Left ventricle myocardium inferior (tissue), 1 donor: ENCODE results near the gene NTHL1. TPM values are rescaled to one million over a fixed set of nuclear protein-coding genes. Genes with fewer than 3 reads are reported as not detected.

Experiments used
- DNase-seq: peaks from one replicate; pipeline ENCODE4 v3.0.0-alpha.2; 2020
- H3K27ac ChIP-seq: fragments of 200-600 bp; replicated peaks from 2 replicates; pipeline ENCODE4 v1.8.0; 2021
- H3K27me3 ChIP-seq: fragments of 200-600 bp; 2 replicates; pipeline ENCODE4 v1.8.0; 2021; ENCODE audit warnings: low read depth
- H3K36me3 ChIP-seq: fragments of 200-600 bp; 2 replicates; pipeline ENCODE4 v1.8.0; 2021
- H3K4me1 ChIP-seq: fragments of 200-600 bp; 2 replicates; pipeline ENCODE4 v1.8.0; 2021
- H3K4me3 ChIP-seq: fragments of 200-600 bp; 2 replicates; pipeline ENCODE4 v1.8.0; 2021; ENCODE audit warnings: mild to moderate bottlenecking, moderate library complexity
- H3K9me3 ChIP-seq: fragments of 200-600 bp; replicated peaks from 2 replicates; pipeline ENCODE4 v1.8.0; 2021
- CTCF ChIP-seq: fragments of 200-600 bp; IDR thresholded peaks from 2 replicates; pipeline ENCODE4 v1.8.0; 2021; ENCODE audit warnings: antibody characterized with exemption, mild to moderate bottlenecking, borderline replicate concordance
- intact Hi-C: fragments of 100-400 bp; cut with micrococcal nuclease; formaldehyde crosslinking; loops from one replicate; pipeline ENCODE4 v1.11.0; 2022
- long read RNA-seq: library from polyadenylated mRNA; unstranded; transcript quantifications from one replicate; pipeline ENCODE4 v2.0.0, GENCODE V29; 2021
- total RNA-seq: library from RNA; stranded (reverse); fragmentation: NEBNext Ultra II Directional; extraction: Animal tissue kit (Norgen Biotek cat#: 25700); gene quantifications from one replicate; pipeline ENCODE4 v1.2.1, GENCODE V29; 2021
- donor health status: DM: no; HTN: yes; CAD: no; lungs with severe emphysema.

NTHL1 gene
- total RNA-seq = 21.7 TPM
- long read RNA-seq, transcript NTHL1-201 (6 exons, 1,067 nt) = major isoform, 28 of 35 reads
- long read RNA-seq, partial matches to known transcripts = 2 of 35 reads
- long read RNA-seq, other reads (novel, unspliced or antisense) = 5 of 35 reads

GRCh38 chr16:2047330-2048115 lies at the start of gene NTHL1, which contains the start of gene TSC2:
TSS of gene NTHL1 (minus strand) at chr16:2047834. CDS start at chr16:2047823, 11 bp downstream.
TSS of gene TSC2 (plus strand) at chr16:2047985. CDS start at chr16:2048616, 631 bp downstream.
- Histone ChIP-seq H3K27ac (peak within 1 kb of the TSS; percentile 96), H3K9me3 (no peaks in the 10 kb centered on the region), H3K4me3 (peak within 1 kb of the TSS; percentile 91), H3K4me1 (peaks cover 67% of the 10 kb centered on the region), H3K36me3 (peaks cover 24% of the 10 kb centered on the region), H3K27me3 (no peaks in the 10 kb centered on the region)
- DNase-seq = peak; percentile 97
- TF ChIP-seq CTCF = peak; percentile 51
- intact Hi-C loops = no loop called here

GRCh38 chr16:2096853-2097595 lies 49.4 kb upstream of the NTHL1 start:
- peaks cover 86% of the 10 kb centered on the region for H3K36me3 ChIP-seq
- TF ChIP-seq CTCF = no peak
- H3K27me3 ChIP-seq = no peaks in the 10 kb centered on the region
- H3K9me3 ChIP-seq = no peaks in the 10 kb centered on the region
- intact Hi-C loops = no loop called here
- H3K4me3 ChIP-seq = no peak overlapping the region
- no peak for DNase-seq
- H3K4me1 ChIP-seq = no peaks in the 10 kb centered on the region
- H3K27ac ChIP-seq = no peak overlapping the region

- DNase-seq = no peak
- Histone ChIP-seq H3K9me3 (no peaks in the 10 kb centered on the region), H3K4me3 (no peak overlapping the region), H3K27me3 (no peaks in the 10 kb centered on the region), H3K36me3 (peaks cover 88% of the 10 kb centered on the region), H3K4me1 (peaks cover 7% of the 10 kb centered on the region), H3K27ac (no peak overlapping the region)
- intact Hi-C loops = no loop called here
- TF ChIP-seq CTCF = no peak
Measured at GRCh38 chr16:2095918-2096582, 48.4 kb upstream of the NTHL1 start.

GRCh38 chr16:2095315-2095853 lies 47.8 kb upstream of the NTHL1 start:
- no peak for TF ChIP-seq CTCF
- Histone ChIP-seq H3K27ac (no peak overlapping the region), H3K27me3 (no peaks in the 10 kb centered on the region), H3K4me1 (peaks cover 7% of the 10 kb centered on the region), H3K9me3 (no peaks in the 10 kb centered on the region), H3K36me3 (peaks cover 87% of the 10 kb centered on the region), H3K4me3 (no peak overlapping the region)
- DNase-seq = no peak
- intact Hi-C loops = no loop called here

GRCh38 chr16:2093793-2094192 lies 46.2 kb upstream of the NTHL1 start:
- Histone ChIP-seq H3K4me3 (no peak overlapping the region), H3K4me1 (peaks cover 16% of the 10 kb centered on the region), H3K9me3 (no peaks in the 10 kb centered on the region), H3K36me3 (peaks cover 87% of the 10 kb centered on the region), H3K27ac (no peak overlapping the region), H3K27me3 (no peaks in the 10 kb centered on the region)
- no peak for DNase-seq
- TF ChIP-seq CTCF = no peak
- intact Hi-C loops = no loop called here
